HepG2 (cell line): ENCODE data around the gene GRB7. TPM values are rescaled to one million over a fixed set of nuclear protein-coding genes. Genes with fewer than 3 reads are reported as not detected.

Source experiments
- ATAC-seq: fragments of 200-7000 bp; cut with Tn5 transposase; 3 replicates; pipeline ENCODE4 v1.9.1; 2020; ENCODE audit warnings: mild to moderate bottlenecking, moderate library complexity
- BruUV-seq: library from RNA; stranded (reverse); fragments of 400-500 nt; replicated peaks from 2 replicates; lab custom pipeline; 2021; lab: Mats Ljungman, UMichigan
- CTCF ChIA-PET: fragments of 300-600 bp; formaldehyde crosslinking; extraction: SDS; loops from one replicate; lab custom pipeline; 2021; ENCODE audit warnings: low total read pairs, inconsistent platforms, low intra/inter-chr PET ratio; lab: Yijun Ruan, JAX
- POLR2A ChIA-PET: fragments of 350-600 bp; sonication (Branson Sonifier 250); formaldehyde crosslinking; loops from one replicate; lab custom pipeline; 2020; ENCODE audit warnings: antibody characterized with exemption, inconsistent platforms; lab: Yijun Ruan, JAX
- DNase-seq: peaks from one replicate; pipeline ENCODE4 v3.0.0-alpha.2; 2015; ENCODE audit warnings: low spot score
- FAIRE-seq: peaks from 3 replicates; lab custom pipeline; 2011; peaks lifted over from hg19 to GRCh38; lab: Jason Lieb, UNC
- H2AFZ ChIP-seq: one replicate; pipeline ENCODE4 v1.6.1; 2011; ENCODE audit warnings: low read length, inconsistent platforms
- H3K27ac ChIP-seq: fragments of 300-600 bp; 3 replicates; pipeline ENCODE4 v1.8.0; 2011; ENCODE audit warnings: mixed run types, mild to moderate bottlenecking, mixed read lengths, low read length, inconsistent platforms; ENCODE audit not compliant: insufficient read depth; ENCODE audit errors: extremely low read length
- H3K27me3 ChIP-seq, 2 experiments: fragments of 200-600 bp in 1 of 2; 2 replicates in 1 of 2; 3 replicates in 1 of 2; pipeline versions ENCODE4 v1.6.0 to v1.8.0; 2011; ENCODE audit warnings: low read length in 2 of 2, mild to moderate bottlenecking in 2 of 2, moderate library complexity in 2 of 2, inconsistent platforms in 1 of 2; ENCODE audit not compliant: insufficient read depth in 2 of 2, control insufficient read depth in 1 of 2
- H3K36me3 ChIP-seq, 2 experiments: fragments of 200-600 bp in 1 of 2; replicated peaks in 1 of 2; 2 replicates in 1 of 2; 3 replicates in 1 of 2; pipeline versions ENCODE4 v1.5.1 to v1.8.0; 2011; ENCODE audit warnings: low read length in 2 of 2, inconsistent platforms in 1 of 2; ENCODE audit not compliant: insufficient read depth in 2 of 2, control insufficient read depth in 1 of 2
- H3K4me1 ChIP-seq: 2 replicates; pipeline ENCODE4 v1.5.1; 2012; ENCODE audit warnings: low read length, inconsistent platforms; ENCODE audit not compliant: insufficient read depth
- H3K4me2 ChIP-seq: 2 replicates; pipeline ENCODE4 v1.6.0; 2011; ENCODE audit warnings: low read depth, low read length, inconsistent platforms
- H3K4me3 ChIP-seq, 3 experiments: fragments of 200-600 bp in 1 of 3; sonication (generic), shearing (Covaris generic) in 1 of 3; replicated peaks in 1 of 3; 2 replicates each; pipeline ENCODE4 v1.5.1; 2011 to 2016; ENCODE audit warnings: low read length in 3 of 3, inconsistent platforms in 2 of 3, low read depth in 2 of 3, mild to moderate bottlenecking in 2 of 3, control low read depth in 1 of 3, mixed read lengths in 1 of 3; ENCODE audit not compliant: insufficient read depth in 1 of 3
- H3K79me2 ChIP-seq: one replicate; pipeline ENCODE4 v1.6.1; 2011; ENCODE audit warnings: low read length, inconsistent platforms; ENCODE audit not compliant: insufficient read depth
- H3K9ac ChIP-seq: 2 replicates; pipeline ENCODE4 v1.6.0; 2011; ENCODE audit warnings: mild to moderate bottlenecking, low read depth, low read length, inconsistent platforms; ENCODE audit not compliant: insufficient read depth
- H3K9me3 ChIP-seq: 2 replicates; pipeline ENCODE4 v1.5.1; 2012; ENCODE audit warnings: mild to moderate bottlenecking, low read length
- H4K20me1 ChIP-seq: 2 replicates; pipeline ENCODE4 v1.6.0; 2011; ENCODE audit warnings: inconsistent platforms, mild to moderate bottlenecking, low read length, moderate library complexity; ENCODE audit not compliant: insufficient read depth
- ATF7 ChIP-seq, 2 experiments: fragments of 450-650 bp in 1 of 2; sonication (generic) in 1 of 2; formaldehyde crosslinking in 1 of 2; IDR thresholded peaks; 2 replicates each; pipeline versions ENCODE4 v1.4.0 to v1.6.1; 2016 to 2020; ENCODE audit warnings: antibody characterized with exemption in 1 of 2, mild to moderate bottlenecking in 1 of 2, missing genetic modification reagents in 1 of 2
- CHCHD3 ChIP-seq: sonication (generic); formaldehyde crosslinking; IDR thresholded peaks from 2 replicates; pipeline ENCODE4 v1.8.0; 2022; ENCODE audit warnings: mild to moderate bottlenecking, missing genetic modification reagents, moderate library complexity
- GABPB1 ChIP-seq: IDR thresholded peaks from 2 replicates; pipeline ENCODE4 v1.6.1; 2016; ENCODE audit warnings: mild to moderate bottlenecking, missing genetic modification reagents, moderate library complexity, missing compliant biosample characterization
- NCOA5 ChIP-seq: sonication (generic); formaldehyde crosslinking; IDR thresholded peaks from 2 replicates; pipeline ENCODE4 v1.4.0; 2020; ENCODE audit warnings: missing genetic modification reagents
- PITX1 ChIP-seq: sonication (generic); formaldehyde crosslinking; IDR thresholded peaks from 2 replicates; pipeline ENCODE4 v1.5.1; 2020; ENCODE audit warnings: mild to moderate bottlenecking, missing genetic modification reagents
- RARA ChIP-seq: IDR thresholded peaks from 2 replicates; pipeline ENCODE4 v1.6.1; 2016; ENCODE audit warnings: missing genetic modification reagents, missing compliant biosample characterization
- STAG1 ChIP-seq: sonication (generic); formaldehyde crosslinking; IDR thresholded peaks from 2 replicates; pipeline ENCODE4 v1.4.0; 2020; ENCODE audit warnings: missing genetic modification reagents
- ZFYVE20 ChIP-seq: sonication (generic); formaldehyde crosslinking; IDR thresholded peaks from 2 replicates; pipeline ENCODE4 v1.8.0; 2023; ENCODE audit warnings: low read depth, mild to moderate bottlenecking, moderate library complexity, missing genetic modification reagents, borderline replicate concordance
- ZNF33A ChIP-seq: sonication (generic); formaldehyde crosslinking; IDR thresholded peaks from 2 replicates; pipeline ENCODE4 v1.5.1; 2020; ENCODE audit warnings: missing genetic modification reagents, mild to moderate bottlenecking, moderate library complexity, borderline replicate concordance
- ZNF407 ChIP-seq: sonication (generic); formaldehyde crosslinking; IDR thresholded peaks from one replicate; pipeline ENCODE4 v1.5.1; 2020; ENCODE audit warnings: mild to moderate bottlenecking, missing genetic modification reagents; ENCODE audit errors: not compliant biosample characterization
- ZNF414 ChIP-seq: sonication (generic); formaldehyde crosslinking; IDR thresholded peaks from 2 replicates; pipeline ENCODE4 v1.5.0; 2020; ENCODE audit warnings: missing genetic modification reagents
- ZNF432 ChIP-seq: sonication (generic); formaldehyde crosslinking; IDR thresholded peaks from 2 replicates; pipeline ENCODE4 v1.5.0; 2020; ENCODE audit warnings: missing genetic modification reagents, mild to moderate bottlenecking, borderline replicate concordance
- WGBS: methylation state at CpG from one replicate; pipeline ENCODE4 v1.1.6; 2017; ENCODE audit warnings: low lambda C conversion rate; 5-methylcytosine and 5-hydroxymethylcytosine counted together
- in situ Hi-C: cut with HindIII; loops from 2 replicates; pipeline ENCODE4 v1.10.0; 2017; ENCODE audit warnings: low pct_unique_long_range_greater_than_20kb; ENCODE audit not compliant: extremely low pct_ligation_motif_present
- intact Hi-C: fragments of 100-400 bp; cut with micrococcal nuclease; formaldehyde crosslinking; loops from one replicate; pipeline ENCODE4 v1.10.0; 2022; ENCODE audit not compliant: unreplicated experiment
- polyA plus RNA-seq, 8 experiments: library from polyadenylated mRNA; depleted of rRNA in 3 of 8; stranded (reverse) in 7 of 8; unstranded in 1 of 8; fragments of >200 nt; fragmentation: Illumina TruSeq in 4 of 8; extraction: Trizol in 4 of 8; gene quantifications; 2 replicates each; pipeline versions ENCODE4 v1.2.1 to v1.2.3, GENCODE V29; 2011 to 2016; ENCODE audit warnings: low read depth in 4 of 8, missing spikeins in 1 of 8, mixed read lengths in 1 of 8; ENCODE audit not compliant: insufficient read depth in 1 of 8
- total RNA-seq, 5 experiments: library from RNA; depleted of rRNA; stranded (reverse); fragments of >200 nt; fragmentation: Illumina TruSeq; extraction: Trizol; gene quantifications; 2 replicates each; pipeline ENCODE4 v1.2.3, GENCODE V29; 2016; ENCODE audit warnings: low read depth in 1 of 5

GRB7 gene
- total and polyA plus RNA-seq, 2 of the 13 experiments (the other 11 are each of a cell fraction or from before 2014, with no cell fraction given): 60.2 to 77.7 TPM

- TF ChIP-seq CHCHD3 (CRISPR knock-in tag) (no peak), STAG1 (CRISPR knock-in tag) (no peak), ZNF407 (CRISPR knock-in tag) (no peak), ZFYVE20 (CRISPR knock-in tag) (no peak)
- TF ChIP-seq, all 625 proteins: peak for 7
Measured at GRCh38 chr17:39774047-39774446, 36.3 kb downstream of the GRB7 start (continued).

- Histone ChIP-seq H3K9me3 (no peaks in the 10 kb centered on the region), H3K9ac (no peak overlapping the region), H2AFZ (no peak overlapping the region), H3K4me2 (no peak overlapping the region), H3K27me3 (peaks cover 0 to 45% of the 10 kb centered on the region in 2 experiments; a peak in 3 of 5 replicates)
- in situ Hi-C loops: no loop called here
- CTCF ChIA-PET: no interaction called here
- intact Hi-C loops: loop anchor here (10.0 kb wide), 1 partner anchor 90 kb away; the partner anchor contains the start of genes IKZF3 and ZPBP2
- TF ChIP-seq RARA: no peak
- TF ChIP-seq ATF7 (IDR thresholded peaks at IDR 0.05): no peak
- TF ChIP-seq ATF7 (CRISPR knock-in tag; IDR thresholded peaks at IDR 0.05): no peak
- no peak for TF ChIP-seq GABPB1 (CRISPR knock-in tag)
- no peak for TF ChIP-seq ZNF33A (CRISPR knock-in tag)
- no peak for TF ChIP-seq PITX1
- TF ChIP-seq NCOA5 (CRISPR knock-in tag): no peak
- TF ChIP-seq ZNF432 (CRISPR knock-in tag): no peak
- TF ChIP-seq ZNF414: no peak
- TF ChIP-seq, all 625 proteins: peak for 0
- Histone ChIP-seq H3K4me3 (no peak overlapping the region), H3K4me1 (peaks cover 5% of the 10 kb centered on the region), H3K79me2 (no peaks in the 10 kb centered on the region), H4K20me1 (no peaks in the 10 kb centered on the region), H3K36me3 (no peaks in the 10 kb centered on the region), H3K27ac (no peak overlapping the region)
- FAIRE-seq (no peak), DNase-seq (no peak), ATAC-seq (no peak)
- POLR2A ChIA-PET: no interaction called here
- 7% methylated on average over 2 of the region's 2 CpGs for WGBS
- BruUV-seq: no TSS peak
Measured at GRCh38 chr17:39775031-39775430, 37.3 kb downstream of the GRB7 start.
